Gastroesophageal sphincter (tissue), 3 donors: Measurements from ENCODE around the gene SEMA3A.

Experiments used
- POLR2A ChIP-seq, 2 donors: fragments of 450-650 bp; IDR thresholded peaks; one replicate each; pipeline ENCODE4 v1.6.1; 2017; ENCODE audit warnings: antibody characterized with exemption in 2 of 2, mild to moderate bottlenecking in 2 of 2, moderate library complexity in 1 of 2
- POLR2AphosphoS5 ChIP-seq: sonication (generic); formaldehyde crosslinking; IDR thresholded peaks from one replicate; pipeline ENCODE4 v1.6.1; 2017; ENCODE audit warnings: antibody characterized with exemption
- TF ChIP-seq, protein P1 (sequence below), 4 experiments: fragments of 200-600 bp in 2 of 4; fragments of 450-650 bp in 2 of 4; sonication (generic) in 1 of 4; IDR thresholded peaks; one replicate each; pipeline ENCODE4 v1.5.1; 2017 to 2019; ENCODE audit warnings: antibody characterized with exemption in 4 of 4, mild to moderate bottlenecking in 2 of 4, moderate library complexity in 2 of 4

DNA sequence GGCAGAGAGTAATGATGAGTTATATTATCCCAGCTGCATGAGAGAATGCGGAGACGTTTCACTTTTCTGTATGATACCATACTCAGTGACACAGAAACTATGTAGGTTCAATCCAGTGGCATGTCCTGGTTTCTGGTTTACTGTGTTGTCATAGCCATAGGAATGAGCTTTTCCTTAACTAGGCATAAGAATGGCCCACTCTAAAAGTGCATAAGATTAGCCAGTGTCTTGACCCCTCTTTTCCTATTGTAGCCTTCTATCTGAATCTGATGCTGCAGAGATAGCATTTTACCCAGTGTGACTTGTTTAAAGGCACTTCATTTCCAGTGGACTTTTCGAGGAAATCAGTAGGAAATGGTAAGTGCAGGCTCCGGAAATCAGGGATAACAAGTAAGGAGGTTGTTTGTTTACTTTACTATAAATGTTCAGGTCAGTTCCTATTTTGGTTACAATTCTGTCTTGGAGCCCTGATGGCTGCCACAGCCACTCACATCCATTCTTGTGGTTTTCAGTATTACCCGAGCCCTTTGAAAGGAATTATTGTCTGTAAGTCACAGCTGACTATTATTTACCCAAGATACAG lies 70.5 kb downstream of the SEMA3A start:
- TF ChIP-seq, protein P1, sequence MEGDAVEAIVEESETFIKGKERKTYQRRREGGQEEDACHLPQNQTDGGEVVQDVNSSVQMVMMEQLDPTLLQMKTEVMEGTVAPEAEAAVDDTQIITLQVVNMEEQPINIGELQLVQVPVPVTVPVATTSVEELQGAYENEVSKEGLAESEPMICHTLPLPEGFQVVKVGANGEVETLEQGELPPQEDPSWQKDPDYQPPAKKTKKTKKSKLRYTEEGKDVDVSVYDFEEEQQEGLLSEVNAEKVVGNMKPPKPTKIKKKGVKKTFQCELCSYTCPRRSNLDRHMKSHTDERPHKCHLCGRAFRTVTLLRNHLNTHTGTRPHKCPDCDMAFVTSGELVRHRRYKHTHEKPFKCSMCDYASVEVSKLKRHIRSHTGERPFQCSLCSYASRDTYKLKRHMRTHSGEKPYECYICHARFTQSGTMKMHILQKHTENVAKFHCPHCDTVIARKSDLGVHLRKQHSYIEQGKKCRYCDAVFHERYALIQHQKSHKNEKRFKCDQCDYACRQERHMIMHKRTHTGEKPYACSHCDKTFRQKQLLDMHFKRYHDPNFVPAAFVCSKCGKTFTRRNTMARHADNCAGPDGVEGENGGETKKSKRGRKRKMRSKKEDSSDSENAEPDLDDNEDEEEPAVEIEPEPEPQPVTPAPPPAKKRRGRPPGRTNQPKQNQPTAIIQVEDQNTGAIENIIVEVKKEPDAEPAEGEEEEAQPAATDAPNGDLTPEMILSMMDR (IDR thresholded peaks at IDR 0.05): no peak
- TF ChIP-seq POLR2AphosphoS5 (no peak), POLR2A (IDR thresholded peaks at IDR 0.05) (no peak)
